BLaER1 treated with 17β-estradiol and CSF1 and Interleukin-3, amounts not matched to agents 10 nM and 100 nM (cell line): ENCODE measurements around the gene SLC35F3.

Experiments used
- H3K27ac ChIP-seq, 11 experiments: shearing (Covaris generic); formaldehyde crosslinking; 2 replicates each; pipeline ENCODE4 v1.8.1; 2022
- H3K27me3 ChIP-seq, 11 experiments: shearing (Covaris generic); formaldehyde crosslinking; 2 replicates each; pipeline ENCODE4 v1.8.1; 2022
- H3K36me3 ChIP-seq, 11 experiments: shearing (Covaris generic); formaldehyde crosslinking; 2 replicates each; pipeline ENCODE4 v1.8.1; 2022
- H3K4me1 ChIP-seq, 10 experiments: shearing (Covaris generic); formaldehyde crosslinking; 2 replicates each; pipeline ENCODE4 v1.8.1; 2022
- H3K4me2 ChIP-seq, 11 experiments: shearing (Covaris generic); formaldehyde crosslinking; 2 replicates each; pipeline ENCODE4 v1.8.1; 2022
- H3K4me3 ChIP-seq, 10 experiments: shearing (Covaris generic); formaldehyde crosslinking; 2 replicates each; pipeline ENCODE4 v1.8.1; 2022
- H3K9ac ChIP-seq, 11 experiments: shearing (Covaris generic); formaldehyde crosslinking; 2 replicates each; pipeline ENCODE4 v1.8.1; 2022
- H3K9me3 ChIP-seq, 11 experiments: shearing (Covaris generic); formaldehyde crosslinking; replicated peaks in 1 of 11; 2 replicates each; pipeline ENCODE4 v1.8.1; 2022
- H4K20me1 ChIP-seq, 11 experiments: shearing (Covaris generic); formaldehyde crosslinking; 2 replicates each; pipeline ENCODE4 v1.8.1; 2022
- Cebpa-rat ChIP-seq, 11 experiments: shearing (Covaris generic); IDR thresholded peaks; 2 replicates each; pipeline ENCODE4 v1.8.1; 2022

SLC35F3 gene

DNA sequence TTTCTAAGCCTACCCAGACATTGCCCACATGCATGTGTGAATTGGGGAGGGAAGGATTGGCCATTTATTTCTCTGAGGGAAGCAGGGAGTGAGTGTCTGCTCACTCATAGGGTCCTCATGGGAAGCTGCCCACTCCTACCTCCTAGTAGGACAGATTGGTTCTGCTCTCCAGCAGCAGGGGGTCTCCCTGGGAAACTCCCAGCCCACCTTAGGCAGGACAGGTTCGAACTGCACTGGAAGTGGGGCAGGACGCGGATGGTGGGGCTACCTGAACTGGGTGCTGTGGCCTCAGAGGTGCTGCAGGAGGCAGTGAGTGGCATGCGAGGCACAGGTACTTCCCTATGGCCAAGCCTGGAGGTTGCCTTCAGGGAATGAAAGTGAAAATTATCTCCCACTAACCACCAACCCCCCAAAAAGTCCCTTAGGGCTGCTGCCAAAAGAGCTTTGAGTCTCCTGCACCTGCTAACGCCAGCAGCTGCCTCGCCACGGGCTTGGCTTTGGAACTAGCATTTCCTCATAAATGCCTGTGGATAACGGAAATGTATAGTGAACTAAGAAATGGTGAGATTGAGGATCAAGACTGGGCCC is 311.7 kb downstream of the SLC35F3 start:
- peak overlapping the region in 8 of 11 experiments; percentile 5 to 58 (median 40); a peak in 12 of 22 replicates for H3K4me2 ChIP-seq

DNA sequence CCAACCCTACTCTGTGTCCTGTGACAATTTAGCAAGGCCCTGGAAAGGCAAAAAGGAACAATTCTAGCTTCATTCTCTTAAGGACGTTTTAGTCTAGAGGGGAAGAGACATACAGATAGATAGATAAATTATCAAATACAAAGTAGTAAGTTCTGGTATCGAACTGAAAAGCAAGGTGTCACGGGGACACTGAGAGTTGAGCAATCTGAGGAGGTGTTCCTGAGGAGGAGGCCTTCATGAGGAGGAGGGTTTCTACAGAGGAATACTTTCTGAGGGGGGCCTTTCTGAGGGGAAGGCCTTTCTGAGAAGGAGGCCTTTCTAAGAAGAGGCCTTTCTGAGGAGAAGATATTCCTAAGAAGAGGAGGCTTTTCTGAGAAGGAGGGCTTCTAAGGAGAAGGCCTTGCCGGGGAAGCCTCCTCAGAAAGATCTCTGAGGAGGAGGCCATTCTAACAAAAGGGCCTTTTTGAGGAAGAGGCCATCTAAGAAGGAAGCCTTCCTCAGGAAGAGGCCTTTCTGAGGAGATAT is 312.9 kb downstream of the SLC35F3 start:
- no peaks in the 10 kb centered on the region for H3K9me3 ChIP-seq
- H3K27me3 ChIP-seq = peaks cover 31 to 52% (median 44%) of the 10 kb centered on the region in 11 experiments
- H3K4me3 ChIP-seq = no peak overlapping the region
- peaks cover 0 to 11% (median 4%) of the 10 kb centered on the region in 11 experiments; a peak in 5 of 22 replicates for H4K20me1 ChIP-seq
- no peaks in the 10 kb centered on the region for H3K36me3 ChIP-seq
- H3K9ac ChIP-seq = no peak overlapping the region
- H3K27ac ChIP-seq = no peak overlapping the region
- no peak for TF ChIP-seq Cebpa-rat (IDR thresholded peaks at IDR 0.05)
- H3K4me2 ChIP-seq = peak overlapping the region in 1 of 11 experiments; percentile 44; a peak in 1 of 22 replicates
- peaks cover 18 to 35% (median 30%) of the 10 kb centered on the region in 10 experiments for H3K4me1 ChIP-seq

More for the DNA sequence above, 311.7 kb downstream of the SLC35F3 start:
- Histone ChIP-seq H3K9ac (no peak overlapping the region), H3K4me1 (peaks cover 18 to 35% (median 30%) of the 10 kb centered on the region in 10 experiments), H3K27ac (no peak overlapping the region), H3K4me3 (no peak overlapping the region), H4K20me1 (peaks cover 0 to 11% (median 4%) of the 10 kb centered on the region in 11 experiments; a peak in 5 of 22 replicates), H3K27me3 (peaks cover 31 to 52% (median 44%) of the 10 kb centered on the region in 11 experiments), H3K9me3 (peaks cover 0 to 11% (median 9%) of the 10 kb centered on the region in 11 experiments; a peak in 11 of 22 replicates), H3K36me3 (no peaks in the 10 kb centered on the region)
- TF ChIP-seq Cebpa-rat (IDR thresholded peaks at IDR 0.05) = no peak

DNA sequence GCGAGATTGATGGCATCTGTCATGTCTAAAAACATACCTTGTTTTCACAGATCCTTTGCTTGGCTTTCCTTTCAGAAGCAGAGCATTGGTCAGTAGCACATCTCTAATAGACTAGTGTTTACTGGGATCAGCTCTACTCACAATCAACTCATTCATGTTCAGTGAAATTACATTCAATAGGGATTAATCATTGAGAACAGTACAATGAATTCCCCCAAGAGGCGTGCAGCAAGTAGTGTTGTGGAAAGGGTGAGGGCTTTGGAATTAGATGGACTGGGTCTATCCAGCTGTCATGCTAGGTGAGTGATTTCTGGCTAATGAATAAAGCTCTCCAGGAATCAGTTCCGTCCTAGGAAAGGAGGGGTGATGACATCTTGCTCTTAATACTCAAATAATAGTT is 313.6 kb downstream of the SLC35F3 start:
- no peak overlapping the region for H3K4me3 ChIP-seq
- H4K20me1 ChIP-seq = peaks cover 0 to 11% (median 4%) of the 10 kb centered on the region in 11 experiments; a peak in 5 of 22 replicates
- no peaks in the 10 kb centered on the region for H3K9me3 ChIP-seq
- no peak overlapping the region for H3K4me2 ChIP-seq
- H3K36me3 ChIP-seq = no peaks in the 10 kb centered on the region
- no peak for TF ChIP-seq Cebpa-rat (IDR thresholded peaks at IDR 0.05)
- H3K4me1 ChIP-seq = peaks cover 15 to 35% (median 30%) of the 10 kb centered on the region in 10 experiments
- no peak overlapping the region for H3K27ac ChIP-seq
- H3K27me3 ChIP-seq = peaks cover 31 to 48% (median 41%) of the 10 kb centered on the region in 11 experiments
- no peak overlapping the region for H3K9ac ChIP-seq

DNA sequence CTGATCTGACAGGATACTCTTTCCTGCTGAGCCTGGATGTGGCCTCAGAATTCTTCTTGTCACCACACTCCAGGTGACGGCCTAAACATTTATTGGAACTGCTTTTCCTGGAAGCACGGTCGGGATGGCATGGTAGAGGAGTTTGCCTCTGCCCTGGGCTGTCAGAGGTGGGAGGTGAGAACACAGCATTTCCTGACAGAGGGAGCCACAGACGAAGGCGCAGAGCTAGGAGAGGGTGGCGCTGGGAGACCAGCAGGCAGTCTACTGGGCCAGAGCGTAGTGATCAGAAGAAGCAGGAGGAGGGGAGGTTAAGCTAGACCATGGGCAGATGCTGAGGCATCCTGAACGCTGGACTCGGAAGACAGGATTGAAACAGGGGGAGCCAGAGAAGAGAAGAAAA is 315.2 kb downstream of the SLC35F3 start:
- Histone ChIP-seq H3K27me3 (peaks cover 23 to 32% (median 25%) of the 10 kb centered on the region in 11 experiments), H3K36me3 (no peaks in the 10 kb centered on the region), H3K27ac (no peak overlapping the region), H3K9me3 (peaks cover 0 to 7% (median 0%) of the 10 kb centered on the region in 11 experiments; a peak in 1 of 22 replicates), H3K4me2 (no peak overlapping the region), H4K20me1 (peaks cover 0 to 10% (median 2%) of the 10 kb centered on the region in 11 experiments; a peak in 5 of 22 replicates), H3K9ac (no peak overlapping the region), H3K4me1 (peaks cover 4 to 21% (median 16%) of the 10 kb centered on the region in 10 experiments; a peak in 19 of 20 replicates), H3K4me3 (no peak overlapping the region)
- no peak for TF ChIP-seq Cebpa-rat (IDR thresholded peaks at IDR 0.05)

DNA sequence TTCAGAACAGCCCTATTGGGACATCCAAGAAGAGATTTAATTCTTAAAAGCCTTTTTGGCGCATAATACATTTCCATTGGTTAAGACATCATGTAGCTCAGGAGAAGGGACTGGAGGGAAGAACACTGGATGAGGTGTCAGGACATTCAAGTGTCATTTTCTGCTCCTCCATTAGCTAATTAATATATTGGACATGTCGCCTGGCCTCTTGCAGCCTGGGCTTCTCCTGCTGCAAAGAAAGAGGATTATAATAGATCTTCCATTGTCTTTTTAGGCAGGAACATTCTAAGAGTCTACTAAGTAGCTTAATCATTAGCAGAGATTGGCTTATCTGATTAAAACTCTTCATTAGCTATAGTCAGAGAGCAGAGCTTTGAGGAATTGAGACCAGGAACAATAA is 317.1 kb downstream of the SLC35F3 start:
- H3K4me1 ChIP-seq = peaks cover 0 to 5% (median 3%) of the 10 kb centered on the region in 10 experiments; a peak in 12 of 20 replicates
- no peak overlapping the region for H3K4me3 ChIP-seq
- H3K9me3 ChIP-seq = peaks cover 0 to 7% (median 0%) of the 10 kb centered on the region in 11 experiments; a peak in 1 of 22 replicates
- H3K9ac ChIP-seq = no peak overlapping the region
- TF ChIP-seq Cebpa-rat (IDR thresholded peaks at IDR 0.05) = no peak
- H3K27me3 ChIP-seq = peaks cover 4 to 13% (median 6%) of the 10 kb centered on the region in 11 experiments; a peak in 16 of 22 replicates
- no peak overlapping the region for H3K27ac ChIP-seq
- H3K36me3 ChIP-seq = no peaks in the 10 kb centered on the region
- no peak overlapping the region for H3K4me2 ChIP-seq
- no peaks in the 10 kb centered on the region for H4K20me1 ChIP-seq

DNA sequence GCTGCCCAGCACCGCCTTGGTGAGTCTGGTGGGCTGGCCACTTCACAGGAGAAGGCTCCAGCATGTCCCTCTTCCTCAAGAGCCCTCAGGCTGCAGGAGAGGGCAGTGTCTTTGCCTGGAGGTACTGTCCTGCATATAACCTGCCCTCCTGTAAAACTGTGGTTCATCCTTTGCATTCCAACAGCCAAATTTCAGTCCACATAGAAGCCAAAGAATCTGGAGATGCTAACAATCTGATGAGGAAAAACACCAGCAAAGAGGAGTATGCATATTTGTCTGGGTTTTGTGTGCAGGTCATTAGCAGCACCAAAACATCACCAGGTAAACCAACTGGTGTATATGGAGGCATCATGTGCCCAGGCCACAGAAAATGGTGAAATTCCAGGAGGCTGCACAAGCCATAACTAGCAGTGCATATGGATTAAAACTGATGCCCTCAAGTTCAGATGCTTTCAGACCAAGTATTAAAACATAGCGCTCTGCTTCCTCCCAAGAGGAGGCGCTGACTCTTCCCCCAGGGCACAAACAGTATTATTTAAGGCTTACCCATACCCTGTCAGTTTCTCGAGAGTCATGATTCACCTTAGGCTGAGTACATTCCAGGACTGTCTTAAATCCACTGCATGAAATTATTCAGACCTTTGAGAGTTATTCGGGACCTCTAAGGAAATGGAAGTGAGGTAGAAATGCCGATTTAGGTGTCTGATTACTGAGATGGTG is 318.2 kb downstream of the SLC35F3 start:
- no peaks in the 10 kb centered on the region for H3K36me3 ChIP-seq
- H4K20me1 ChIP-seq = no peaks in the 10 kb centered on the region
- H3K4me1 ChIP-seq = no peaks in the 10 kb centered on the region
- H3K4me2 ChIP-seq = no peak overlapping the region
- H3K4me3 ChIP-seq = no peak overlapping the region
- no peak for TF ChIP-seq Cebpa-rat (IDR thresholded peaks at IDR 0.05)
- no peak overlapping the region for H3K27ac ChIP-seq
- H3K27me3 ChIP-seq = peaks cover 0 to 1% (median 0%) of the 10 kb centered on the region in 11 experiments; a peak in 2 of 22 replicates
- peaks cover 0 to 7% (median 0%) of the 10 kb centered on the region in 11 experiments; a peak in 1 of 22 replicates for H3K9me3 ChIP-seq
- H3K9ac ChIP-seq = no peak overlapping the region

DNA sequence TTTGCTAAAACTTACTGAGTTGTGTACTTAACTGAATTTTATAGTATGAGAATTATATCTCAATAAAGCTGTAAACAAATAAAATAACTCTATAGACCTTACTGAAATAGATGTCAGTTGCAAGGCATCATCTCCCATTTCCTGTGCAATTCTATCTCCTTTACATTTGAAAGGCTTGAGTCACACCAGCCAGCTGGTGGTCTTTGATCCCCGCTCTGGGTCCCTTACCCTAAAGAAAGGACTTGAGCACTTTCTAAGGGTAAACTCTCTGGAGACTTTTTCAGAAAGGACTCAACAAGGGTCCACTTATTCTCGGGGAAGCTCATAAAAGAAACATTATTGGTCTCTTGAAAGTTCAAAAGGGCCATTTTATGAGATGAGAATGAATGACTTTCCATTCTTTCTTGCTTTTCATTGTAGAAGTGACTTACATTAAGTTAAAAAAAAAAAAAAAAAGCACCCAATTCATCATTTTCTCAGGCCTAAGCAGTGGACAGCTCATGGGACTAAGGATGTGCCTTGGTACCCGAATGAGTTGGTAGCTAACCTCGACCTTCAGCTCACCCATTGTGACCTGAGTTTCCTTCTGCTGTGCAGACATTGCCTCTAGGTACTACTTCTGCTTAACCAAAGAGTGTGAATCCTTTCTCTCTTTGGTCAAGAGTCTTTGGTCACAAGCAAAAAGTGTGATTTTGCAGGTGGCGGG is 321.8 kb downstream of the SLC35F3 start:
- H3K9ac ChIP-seq = no peak overlapping the region
- peaks cover 0 to 8% (median 0%) of the 10 kb centered on the region in 11 experiments; a peak in 3 of 22 replicates for H3K9me3 ChIP-seq
- H3K4me2 ChIP-seq = no peak overlapping the region
- H3K27me3 ChIP-seq = no peaks in the 10 kb centered on the region
- no peak overlapping the region for H3K4me3 ChIP-seq
- peaks cover 10 to 17% (median 15%) of the 10 kb centered on the region in 10 experiments; a peak in 19 of 20 replicates for H3K4me1 ChIP-seq
- no peak overlapping the region for H3K27ac ChIP-seq
- TF ChIP-seq Cebpa-rat (IDR thresholded peaks at IDR 0.05) = no peak
- no peaks in the 10 kb centered on the region for H3K36me3 ChIP-seq
- H4K20me1 ChIP-seq = no peaks in the 10 kb centered on the region

DNA sequence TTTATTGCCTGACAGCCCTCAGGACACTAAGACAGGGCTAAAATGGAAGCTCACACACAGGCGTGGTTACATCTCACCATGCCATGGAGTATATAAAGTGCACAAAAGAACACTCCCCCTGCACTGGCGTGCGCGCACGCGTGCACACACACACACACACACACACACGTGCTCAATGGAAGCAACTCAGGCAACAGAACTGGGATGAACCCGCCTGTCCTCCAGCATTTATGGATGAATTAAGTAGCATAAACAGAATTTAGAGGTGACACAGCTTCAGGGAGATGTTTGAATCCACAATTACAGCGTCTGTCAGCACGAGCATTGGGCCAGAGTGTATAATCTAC is 322.3 kb downstream of the SLC35F3 start:
- H3K9me3 ChIP-seq = peaks cover 0 to 13% (median 0%) of the 10 kb centered on the region in 11 experiments; a peak in 3 of 22 replicates
- H3K4me3 ChIP-seq = no peak overlapping the region
- H3K27me3 ChIP-seq = no peaks in the 10 kb centered on the region

More for the DNA sequence above, 322.3 kb downstream of the SLC35F3 start:
- no peak for TF ChIP-seq Cebpa-rat (IDR thresholded peaks at IDR 0.05)
- Histone ChIP-seq H3K9ac (no peak overlapping the region), H3K4me1 (peaks cover 10 to 21% (median 19%) of the 10 kb centered on the region in 10 experiments; a peak in 19 of 20 replicates), H3K27ac (no peak overlapping the region), H4K20me1 (no peaks in the 10 kb centered on the region), H3K4me2 (no peak overlapping the region), H3K36me3 (no peaks in the 10 kb centered on the region)
